AG04450 (cell line): ENCODE data around the gene SSTR3. TPM values are rescaled to one million over a fixed set of nuclear protein-coding genes. Genes with fewer than 3 reads are reported as not detected.

Source experiments
- CTCF ChIA-PET: fragments of 300-600, 350-600 bp; formaldehyde crosslinking; extraction: SDS; loops from one replicate; lab custom pipeline; 2022; ENCODE audit warnings: antibody characterized with exemption, inconsistent platforms; lab: Charles Lee
- POLR2A ChIA-PET: fragments of 350-600 bp; formaldehyde crosslinking; extraction: SDS; loops from one replicate; lab custom pipeline; 2021; ENCODE audit warnings: antibody characterized with exemption, inconsistent platforms; lab: Yijun Ruan, JAX
- DNase-seq: peaks from one replicate; pipeline ENCODE4 v3.0.0-alpha.2; 2011; ENCODE audit warnings: low read depth, low spot score
- H3K27ac ChIP-seq: one replicate; pipeline ENCODE4 v1.5.1; 2012; ENCODE audit warnings: low read depth, low read length, control low read depth
- H3K27me3 ChIP-seq: one replicate; pipeline ENCODE4 v1.6.0; 2012; ENCODE audit warnings: low read length; ENCODE audit not compliant: control insufficient read depth, insufficient read depth
- H3K4me3 ChIP-seq: 2 replicates; pipeline ENCODE4 v1.5.1; 2011; ENCODE audit warnings: mild to moderate bottlenecking, low read depth, low read length, control low read depth
- H3K9me3 ChIP-seq: 2 replicates; pipeline ENCODE4 v1.5.1; 2012; ENCODE audit warnings: low read length; ENCODE audit not compliant: control insufficient read depth, insufficient read depth
- CTCF ChIP-seq: IDR thresholded peaks from 2 replicates; pipeline ENCODE4 v1.5.1; 2011; ENCODE audit warnings: low read depth, low read length, control low read depth, inconsistent platforms
- polyA plus RNA-seq: library from polyadenylated mRNA; depleted of rRNA; stranded (reverse); fragments of >200 nt; gene quantifications from 2 replicates; pipeline ENCODE4 v1.2.3, GENCODE V29; 2011

The SSTR3 gene
- polyA plus RNA-seq, 1 experiment = 0.06 TPM

- Histone ChIP-seq H3K4me3 (no peak overlapping the region), H3K27me3 (no peaks in the 10 kb centered on the region), H3K27ac (no peak overlapping the region), H3K9me3 (no peaks in the 10 kb centered on the region; the same call in 1 of the 2 replicates)
- DNase-seq = no peak
- ChIA-PET CTCF (interaction anchor here (0.8 to 6.1 kb wide), 3 partner anchors 20 to 42 kb away, joined by 3 to 50 read pairs (median 9); no protein-coding TSS in a partner anchor), POLR2A (no interaction called here)
- no peak for TF ChIP-seq CTCF
Measured at GRCh38 chr22:37240240-37240940, 28.1 kb upstream of the SSTR3 start.

- DNase-seq = no peak
- Histone ChIP-seq H3K4me3 (no peak overlapping the region), H3K27ac (no peak overlapping the region), H3K27me3 (no peaks in the 10 kb centered on the region), H3K9me3 (no peaks in the 10 kb centered on the region; the same call in 1 of the 2 replicates)
- ChIA-PET POLR2A (no interaction called here), CTCF (interaction anchor here (0.8 kb wide), 1 partner anchor 40 kb away, joined by 3 read pairs; no protein-coding TSS in a partner anchor)
- no peak for TF ChIP-seq CTCF
Measured at GRCh38 chr22:37239336-37240239, 27.3 kb upstream of the SSTR3 start.

- Histone ChIP-seq H3K9me3 (no peaks in the 10 kb centered on the region; the same call in 1 of the 2 replicates), H3K4me3 (no peak overlapping the region), H3K27me3 (no peaks in the 10 kb centered on the region), H3K27ac (no peak overlapping the region)
- ChIA-PET CTCF (interaction anchor here (1.3 kb wide), 1 partner anchor 22 kb away, joined by 3 read pairs; no protein-coding TSS in a partner anchor), POLR2A (interaction anchor here (0.5 kb wide), 1 partner anchor 17 kb away, joined by 6 read pairs; no protein-coding TSS in a partner anchor)
- DNase-seq = no peak
- TF ChIP-seq CTCF = no peak
Measured at GRCh38 chr22:37237371-37238268, 25.3 kb upstream of the SSTR3 start.

- Histone ChIP-seq H3K9me3 (no peaks in the 10 kb centered on the region; the same call in 1 of the 2 replicates), H3K27me3 (no peaks in the 10 kb centered on the region), H3K4me3 (no peak overlapping the region), H3K27ac (no peak overlapping the region)
- ChIA-PET POLR2A (no interaction called here), CTCF (interaction anchor here (0.6 kb wide), 1 partner anchor 658 kb away, joined by 5 read pairs; no protein-coding TSS in a partner anchor)
- no peak for TF ChIP-seq CTCF
- no peak for DNase-seq
Measured at GRCh38 chr22:37235897-37236607, 23.8 kb upstream of the SSTR3 start.
